ENCODE results near the gene SLC12A5. TPM values are rescaled to one million over a fixed set of nuclear protein-coding genes. Genes with fewer than 3 reads are reported as not detected.
A peak's percentile ranks its signal among the peaks of the same experiment; 100 is the strongest.
"Not testable (repeated sequence)": the region's sequence is repeated elsewhere in the genome, so short reads cannot be mapped to it uniquely, and the experiment has no call there.

The SLC12A5 gene
- polyA plus RNA-seq (ENCODE audit: insufficient read length in 12 of 12): 1 to 10 TPM in 5 of 12 donors, under 1 TPM in 5, not detected in 2; 0.67 to 3.3 (median 1.1) TPM
- long read RNA-seq, donor 1, partial matches to known transcripts: 0 of 2 reads
- long read RNA-seq, donor 1, other reads (novel, unspliced or antisense): 0 of 2 reads
- long read RNA-seq, donor 2: 0 reads
- long read RNA-seq, donor 3: 0 reads
- long read RNA-seq, donor 4: 0 reads
- long read RNA-seq, donor 5: 0 reads
- long read RNA-seq, donor 6, partial matches to known transcripts: 0 of 1 reads
- long read RNA-seq, donor 6, other reads (novel, unspliced or antisense): 0 of 1 reads
- long read RNA-seq, donor 7: 0 reads
- long read RNA-seq, donor 8: 0 reads
- long read RNA-seq, donor 9: 0 reads
- long read RNA-seq, donor 10: 0 reads
- long read RNA-seq, donor 11: 0 reads

DNA sequence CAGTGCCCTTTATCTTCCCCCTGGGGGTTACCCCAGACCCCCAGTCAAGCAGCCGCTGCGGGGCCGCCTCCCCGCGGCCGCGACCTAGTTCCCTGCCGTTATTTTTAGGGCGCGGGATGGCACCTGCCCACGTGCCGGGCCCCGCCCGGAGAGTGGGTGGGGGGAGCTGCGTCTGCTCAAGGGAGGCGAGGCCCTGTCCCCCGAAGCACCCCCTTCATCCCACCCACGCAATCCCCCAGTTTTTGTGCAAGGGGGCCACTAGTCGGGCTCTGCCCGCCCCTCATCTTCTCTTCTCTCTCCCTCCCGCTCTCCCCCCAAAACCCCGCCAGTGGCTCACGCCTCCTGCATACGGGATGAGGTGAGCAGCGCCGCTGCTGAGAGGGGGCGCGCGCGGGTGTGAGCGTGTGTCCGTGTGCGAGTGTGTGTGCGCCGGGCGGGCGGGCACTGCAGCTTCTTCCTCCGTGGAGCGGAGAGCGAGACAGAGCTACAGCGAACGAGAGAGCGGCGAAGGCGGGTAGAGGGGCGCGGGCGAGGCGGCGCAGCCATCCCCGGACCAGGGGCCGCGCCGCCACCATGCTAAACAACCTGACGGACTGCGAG, at the start of gene SLC12A5:
Gene SLC12A5, plus strand, starts transcription at position 444 of the 600 bp plus-strand sequence. Its CDS starts 130 bp downstream, at position 574.
- DNase-seq: no peak

DNA sequence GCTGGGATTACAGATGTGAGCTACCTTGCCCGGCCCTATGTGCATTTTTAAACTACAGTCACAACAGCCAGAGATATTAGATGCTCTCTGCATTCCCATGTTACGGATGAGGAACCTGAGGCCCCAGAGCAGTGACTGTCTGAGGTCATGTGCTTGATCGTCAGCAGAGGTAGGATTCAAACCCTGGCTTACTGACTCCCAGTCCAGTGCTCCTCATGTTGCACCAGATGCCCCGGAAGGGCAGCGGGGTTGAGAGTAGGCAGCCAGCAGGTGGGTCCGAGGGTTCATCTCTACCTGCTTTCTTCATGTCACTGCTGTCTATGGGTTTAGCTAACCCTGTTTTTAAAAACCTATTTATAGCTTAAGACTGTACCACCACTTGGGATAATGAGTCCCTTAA, 47.8 kb upstream of the SLC12A5 start:
- DNase-seq: no peak

DNA sequence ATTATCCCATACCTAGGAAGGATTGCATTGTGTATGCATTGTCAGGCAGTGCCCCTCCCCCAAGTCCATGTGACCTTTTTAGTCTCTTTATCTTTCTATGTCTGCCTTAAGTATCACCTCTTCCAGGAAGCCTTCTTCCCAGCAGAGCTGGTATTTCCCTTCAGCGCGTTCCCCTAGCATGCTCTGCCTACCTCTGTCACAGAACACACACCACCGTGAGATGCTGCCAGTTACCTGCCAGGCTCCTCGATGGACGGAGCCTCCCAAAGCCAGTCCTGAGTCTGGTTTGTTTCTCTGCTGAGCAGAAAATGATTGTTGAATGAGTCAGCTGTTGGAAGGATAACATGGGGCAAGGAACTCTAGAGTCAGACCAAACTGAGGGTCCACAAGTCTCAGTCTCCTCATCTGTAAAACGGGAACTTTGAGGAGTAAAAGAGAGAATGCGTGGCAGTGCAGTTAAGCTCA, 45.7 kb upstream of the SLC12A5 start:
- no peak for DNase-seq

DNA sequence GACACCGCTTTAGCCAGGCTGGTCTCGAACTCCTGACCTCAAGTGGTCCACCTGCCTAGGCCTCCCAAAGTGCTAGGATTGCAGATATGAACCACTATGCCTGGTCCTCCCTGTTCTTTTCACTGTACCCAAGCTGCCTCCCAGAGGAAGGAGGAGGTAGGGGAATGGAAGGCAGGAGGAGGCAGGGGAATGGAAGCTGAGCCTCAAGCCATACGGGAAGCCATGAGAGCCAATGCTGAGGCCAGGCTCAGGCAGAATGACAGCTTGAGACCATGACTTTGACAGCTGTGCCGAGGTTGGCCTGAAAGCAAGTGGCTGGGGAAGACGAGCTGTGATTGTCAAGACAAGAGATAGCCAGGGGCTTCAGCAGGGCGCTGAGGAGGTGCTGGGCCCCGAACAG, 43.4 kb upstream of the SLC12A5 start:
- no peak for DNase-seq

DNA sequence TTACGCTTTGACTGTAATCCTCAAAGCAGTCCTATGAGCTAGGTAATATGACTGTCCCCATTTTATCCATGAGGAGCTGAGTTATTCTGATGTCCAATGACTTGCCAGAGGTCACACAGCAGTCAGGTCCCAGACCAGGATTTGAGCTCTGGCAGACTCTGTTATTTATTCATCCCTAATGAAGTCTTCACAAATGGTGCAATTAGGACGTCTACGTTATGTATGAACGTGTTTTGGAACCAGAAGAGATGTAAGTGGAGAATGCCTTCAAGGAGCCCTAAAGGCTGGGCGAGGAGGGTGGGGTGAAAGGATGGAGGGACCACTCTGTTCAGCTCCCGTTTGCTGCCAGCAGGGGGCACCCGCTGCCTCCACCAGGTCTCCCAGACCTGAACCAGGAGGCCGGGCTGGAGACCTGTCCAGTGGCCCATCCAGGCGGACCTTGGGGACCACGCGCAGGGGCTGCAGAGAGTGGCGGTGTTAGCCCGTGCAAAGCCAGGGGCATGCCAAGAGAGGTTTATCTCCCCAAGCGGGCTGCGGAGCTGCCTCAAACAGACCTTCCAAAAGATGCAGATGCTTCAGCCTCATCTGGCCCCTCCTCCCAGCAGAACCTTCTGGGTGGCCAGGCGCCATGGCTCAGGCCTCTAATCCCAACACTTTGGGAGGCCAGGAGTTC, 41.8 kb upstream of the SLC12A5 start:
- peak; percentile 44 for DNase-seq

DNA sequence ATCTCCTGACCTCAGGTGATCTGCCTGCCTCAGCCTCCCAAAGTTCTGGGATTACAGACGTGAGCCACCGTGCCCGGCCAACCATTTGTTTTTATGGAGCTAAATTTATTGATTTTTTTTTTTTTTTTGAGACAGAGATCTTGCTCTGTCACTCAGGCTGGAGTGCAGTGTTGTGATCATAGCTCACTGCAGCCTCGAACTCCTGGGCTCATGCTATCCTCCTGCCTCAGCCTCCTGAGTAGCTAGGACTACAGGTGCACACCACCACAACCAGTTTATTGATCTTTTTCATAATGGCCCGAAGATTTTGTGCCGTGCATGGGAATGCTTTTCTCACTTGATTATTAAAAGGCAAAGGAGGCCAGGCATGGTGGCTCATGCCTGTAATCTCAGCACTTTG, 40.2 kb upstream of the SLC12A5 start:
- not testable (repeated sequence) for DNase-seq

DNA sequence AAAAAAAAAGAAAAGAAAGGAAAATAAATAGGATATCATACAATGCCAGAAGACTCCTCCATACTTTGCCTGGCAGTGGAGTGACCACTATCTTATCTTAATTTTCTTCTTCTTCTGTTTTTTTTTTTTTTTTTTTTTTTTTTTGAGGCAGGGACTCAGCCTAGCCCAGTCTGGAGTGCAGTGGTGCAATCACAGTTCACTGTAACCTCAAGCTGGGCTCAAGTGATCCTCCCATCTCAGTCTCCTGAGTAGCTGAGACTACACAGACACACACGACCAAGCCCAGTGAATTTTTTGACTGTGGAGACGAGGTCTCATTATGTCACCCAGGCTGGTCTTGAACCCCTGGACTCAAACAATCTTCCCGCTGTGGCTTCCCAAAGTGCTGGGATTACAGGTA, 37.4 kb upstream of the SLC12A5 start:
- DNase-seq: no peak

DNA sequence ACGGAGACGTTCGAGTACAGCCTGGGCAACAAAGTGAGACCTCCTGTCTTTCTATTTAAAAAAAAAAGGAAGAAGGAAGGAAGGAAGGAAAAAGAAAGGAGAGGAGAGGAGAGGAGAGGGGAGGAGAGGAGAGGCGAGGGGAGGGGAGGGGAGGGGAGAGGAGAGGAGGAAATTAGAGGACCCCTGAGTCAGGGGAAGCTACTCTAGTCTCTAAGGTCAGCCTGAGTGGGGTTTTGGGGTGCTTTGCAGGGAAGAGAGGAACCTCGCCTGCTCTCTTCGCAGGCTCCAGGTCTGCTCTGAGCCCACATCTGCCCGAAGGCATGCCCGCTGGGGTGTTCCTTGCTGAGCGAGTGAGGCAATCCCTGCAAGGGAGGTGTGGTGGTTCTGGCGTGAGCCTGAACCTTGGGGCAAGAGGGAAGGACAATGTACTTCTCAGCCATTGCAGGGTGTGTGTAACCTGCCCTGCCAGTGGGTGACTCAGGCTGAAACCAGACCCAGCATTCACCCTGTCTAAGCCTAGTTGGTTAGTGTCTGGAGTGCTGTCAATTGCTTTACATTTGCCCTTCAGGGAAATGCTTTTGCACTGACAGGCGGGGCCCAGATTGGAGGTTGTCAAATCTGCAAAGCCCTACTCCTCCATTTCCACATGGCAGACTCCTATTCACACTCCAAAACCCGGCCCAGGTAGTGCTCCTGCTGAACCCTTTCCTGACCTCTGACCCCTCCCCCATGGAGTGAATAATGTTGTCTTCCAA, 35.6 kb upstream of the SLC12A5 start:
- DNase-seq: no peak

DNA sequence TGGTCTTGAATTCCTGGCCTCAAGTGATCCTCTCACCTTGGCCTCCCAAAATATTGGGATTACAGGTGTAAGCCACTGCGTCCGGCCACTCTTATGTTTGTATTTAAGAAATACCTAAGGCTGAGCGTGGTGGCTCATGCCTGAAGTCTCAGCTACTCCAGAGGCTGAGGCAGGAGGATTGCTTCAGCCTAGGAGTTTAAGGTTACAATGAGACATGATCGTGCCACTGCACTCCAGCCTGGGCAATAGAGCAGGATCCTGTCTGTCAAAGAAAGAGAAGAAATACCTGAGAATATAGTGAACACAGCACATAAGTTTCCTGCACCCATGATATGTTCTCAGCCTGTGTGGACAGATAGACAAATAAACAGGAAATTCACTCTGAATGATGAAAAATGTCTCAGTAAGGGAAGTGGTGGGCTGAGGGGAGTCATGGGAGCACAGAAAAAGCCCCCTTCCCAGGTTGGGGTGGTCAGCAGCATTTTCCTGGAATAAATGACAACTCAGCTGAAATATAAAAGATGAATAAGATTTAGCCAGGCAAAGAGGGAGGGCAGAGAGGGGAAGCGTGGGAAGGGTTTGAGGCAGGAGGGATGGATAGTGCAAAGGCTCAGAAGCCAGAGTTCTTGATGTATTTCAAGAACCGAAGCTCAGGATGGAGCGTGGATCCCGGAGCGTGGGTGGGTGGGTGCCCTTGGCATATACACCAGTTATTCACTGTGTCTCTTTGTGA, 34.1 kb upstream of the SLC12A5 start:
- DNase-seq: no peak

DNA sequence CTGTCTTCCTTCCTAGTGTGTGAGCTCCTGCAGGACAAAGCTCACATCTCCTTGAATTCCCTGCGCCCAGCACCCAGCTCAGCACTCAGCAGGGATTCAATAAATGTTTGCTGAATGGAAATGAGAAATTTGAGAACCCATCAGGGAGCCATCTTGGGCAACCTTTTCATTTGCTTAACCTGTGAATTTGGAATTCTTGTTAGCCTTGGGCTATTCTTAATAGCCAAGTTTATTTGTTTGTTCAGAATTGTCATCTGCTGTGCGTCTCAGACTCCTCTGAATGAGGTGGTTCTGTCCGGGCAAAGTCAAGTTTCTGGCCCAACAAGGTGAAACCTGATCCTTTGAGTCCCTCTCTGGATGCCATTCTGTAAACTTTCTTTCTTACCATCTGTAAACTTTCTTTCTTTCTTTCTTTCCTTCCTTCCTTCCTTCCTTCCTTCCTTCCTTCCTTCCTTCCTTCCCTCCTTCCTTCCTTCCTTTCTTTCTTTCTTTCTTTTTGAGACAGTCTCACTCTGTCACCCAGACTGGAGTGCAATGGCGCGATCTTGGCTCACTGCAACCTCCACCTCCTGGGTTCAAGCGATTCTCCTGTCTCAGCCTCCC, 33.4 kb upstream of the SLC12A5 start:
- DNase-seq: not testable (repeated sequence)

DNA sequence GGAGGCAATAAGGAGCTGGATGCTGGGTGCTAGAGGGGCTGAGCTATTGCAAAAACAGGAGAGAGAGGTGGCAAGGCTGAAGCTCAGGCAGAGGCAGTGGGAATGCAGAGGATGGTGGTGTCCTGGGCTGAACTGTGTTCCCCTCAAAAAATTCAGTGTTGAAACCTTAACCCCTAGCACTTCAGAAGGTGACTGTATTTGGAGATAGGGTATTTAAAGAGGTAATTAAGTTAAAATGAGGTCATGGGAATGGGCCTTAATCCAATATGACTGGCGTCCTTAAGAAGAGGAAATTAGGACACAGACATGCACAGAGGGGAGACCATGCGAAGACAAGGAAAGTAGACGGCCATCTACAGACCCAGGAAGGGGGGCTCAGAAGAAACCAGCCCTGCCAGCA, 31.8 kb upstream of the SLC12A5 start:
- DNase-seq: no peak

DNA sequence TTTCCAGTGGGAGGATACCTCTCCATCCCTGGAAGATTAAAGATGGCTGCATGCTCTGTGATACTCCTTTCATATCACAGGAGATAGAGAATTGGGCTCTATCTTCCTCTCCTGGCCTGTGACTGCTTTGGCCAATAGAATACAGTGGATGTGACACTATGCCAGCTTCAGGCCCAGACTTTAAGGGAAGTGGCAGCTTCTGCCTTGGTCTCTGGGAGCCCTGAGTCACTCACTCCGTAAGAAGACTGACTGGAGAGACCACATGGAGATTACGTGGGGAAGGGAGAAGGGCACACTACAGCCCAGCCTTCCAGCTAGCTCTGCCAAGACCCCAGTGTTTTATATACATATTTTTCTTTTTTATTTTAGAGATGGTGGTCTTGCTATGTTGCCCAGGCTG, 30.7 kb upstream of the SLC12A5 start:
- DNase-seq: no peak

DNA sequence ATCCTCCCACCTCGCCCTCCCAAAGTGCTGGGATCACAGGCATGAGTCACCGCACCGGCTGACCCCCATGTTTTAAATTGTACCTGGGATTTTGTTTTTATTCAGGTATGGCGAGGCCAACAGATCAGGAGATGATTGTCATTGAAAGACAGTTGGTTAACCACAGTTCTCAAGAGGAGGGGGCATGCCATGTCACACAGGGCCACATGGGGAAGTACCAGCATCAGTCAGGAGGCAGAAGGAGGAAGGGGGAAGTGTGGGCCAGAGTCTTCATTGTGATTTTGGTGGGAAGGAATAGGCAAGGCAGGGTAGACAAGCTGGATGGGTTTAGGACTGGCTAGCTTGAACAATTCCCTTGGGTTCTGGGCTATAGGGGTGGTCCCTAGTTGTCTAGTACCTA, 30.3 kb upstream of the SLC12A5 start:
- no peak for DNase-seq

DNA sequence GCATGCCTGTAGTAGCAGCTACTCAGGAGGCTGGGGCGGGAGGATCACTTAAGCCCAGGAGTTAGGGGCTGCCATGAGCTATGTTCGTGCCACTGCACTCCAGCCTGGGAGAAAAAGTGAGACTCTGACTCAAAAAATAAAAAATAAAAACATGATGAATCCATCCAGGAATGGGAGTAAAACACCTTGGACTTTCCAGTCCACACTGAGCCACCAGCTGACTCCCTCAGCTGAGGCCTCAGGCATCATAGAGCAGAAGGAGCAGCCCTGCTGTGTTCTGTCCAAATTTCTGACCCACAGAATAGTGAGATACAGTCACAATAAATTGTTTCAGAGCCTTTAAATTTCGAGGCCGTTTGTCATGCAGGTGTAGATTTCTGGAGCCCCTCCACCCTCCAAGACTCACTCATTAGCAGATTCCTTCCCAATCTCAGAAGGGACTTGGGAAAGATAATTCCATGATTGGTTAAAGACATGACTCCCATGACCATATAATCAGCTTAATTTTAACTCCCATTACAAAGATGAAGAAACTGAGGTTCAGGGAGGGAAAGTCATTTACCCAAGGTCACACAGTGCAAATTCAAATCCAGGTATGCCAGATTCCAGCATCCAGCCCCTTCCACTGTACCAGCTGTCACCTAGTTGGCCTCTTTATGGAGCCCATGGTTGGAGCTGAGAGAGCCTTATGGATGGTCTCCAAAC, 29.3 kb upstream of the SLC12A5 start:
- no peak for DNase-seq

DNA sequence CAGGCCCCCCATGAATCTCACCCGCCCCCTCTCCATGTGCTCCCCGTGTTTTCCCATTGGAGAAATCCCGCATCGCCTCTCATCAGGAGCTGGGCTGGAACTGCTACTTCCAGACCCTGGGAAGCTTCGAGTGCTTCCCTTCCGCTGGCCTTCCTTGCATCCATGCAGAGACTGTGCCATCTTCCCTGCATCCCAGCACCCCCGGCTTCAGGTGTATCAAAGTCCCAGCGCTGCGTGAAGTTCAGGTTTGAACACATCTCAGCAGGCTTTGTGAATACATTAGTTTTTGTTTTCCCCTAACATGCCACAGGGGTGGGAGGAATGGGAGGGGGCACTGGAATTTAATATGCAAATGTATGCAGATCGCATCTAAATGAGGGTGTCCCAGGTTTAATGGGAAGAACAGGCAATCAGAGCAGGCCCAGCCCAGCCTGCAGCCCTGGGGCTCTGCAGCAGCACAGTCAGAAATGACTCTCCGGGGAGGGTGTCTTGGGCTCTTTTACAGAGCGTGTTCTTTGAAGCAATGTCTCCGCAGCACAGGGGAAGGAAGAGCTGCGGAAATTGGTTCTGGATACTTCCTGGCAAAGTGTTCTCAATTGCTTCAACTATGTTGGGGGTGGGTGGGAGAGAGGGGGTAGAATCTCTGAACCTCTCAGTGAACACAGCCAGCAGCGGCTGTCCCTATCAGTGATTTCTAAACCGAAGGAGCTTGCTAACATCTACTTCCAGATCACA, 28.6 kb upstream of the SLC12A5 start:
- no peak for DNase-seq

DNA sequence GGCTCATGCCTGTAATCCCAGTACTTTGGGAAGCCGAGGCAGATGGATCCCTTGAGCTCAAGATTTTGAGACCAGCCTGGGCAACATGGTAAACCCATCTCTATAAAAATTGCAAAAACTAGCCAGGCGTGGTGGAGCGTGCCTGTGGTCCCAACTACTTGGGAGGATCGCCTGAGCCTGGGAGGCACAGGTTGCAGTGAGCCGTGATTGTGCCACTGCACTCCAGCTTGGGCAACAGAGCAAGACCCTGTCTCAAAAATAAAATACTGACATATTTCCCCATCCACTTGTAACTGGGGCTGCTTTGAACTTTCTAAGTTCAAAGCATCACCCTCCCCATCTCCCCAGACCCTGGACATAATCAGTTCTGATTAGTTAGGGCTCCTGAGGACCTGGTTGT, 27.5 kb upstream of the SLC12A5 start:
- no peak for DNase-seq

DNA sequence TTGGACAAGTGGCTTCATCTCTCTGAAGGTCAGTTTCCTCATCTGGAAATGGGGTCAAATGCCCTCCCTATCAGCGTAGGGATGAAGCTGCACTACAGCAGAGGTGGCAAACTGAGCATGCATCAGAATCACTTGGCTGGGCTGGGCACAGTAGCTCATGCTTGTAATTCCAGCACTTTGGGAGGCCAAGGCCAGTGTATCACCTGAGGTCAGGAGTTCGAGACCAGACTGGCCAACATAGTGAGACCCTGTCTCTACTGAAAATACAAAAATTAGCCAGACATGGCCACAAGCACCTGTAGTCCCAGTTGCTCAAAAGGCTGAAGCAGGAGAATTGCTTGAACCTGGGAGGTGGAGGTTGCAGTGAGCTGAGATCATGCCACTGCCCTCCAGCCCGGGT, 27.0 kb upstream of the SLC12A5 start:
- no peak for DNase-seq

DNA sequence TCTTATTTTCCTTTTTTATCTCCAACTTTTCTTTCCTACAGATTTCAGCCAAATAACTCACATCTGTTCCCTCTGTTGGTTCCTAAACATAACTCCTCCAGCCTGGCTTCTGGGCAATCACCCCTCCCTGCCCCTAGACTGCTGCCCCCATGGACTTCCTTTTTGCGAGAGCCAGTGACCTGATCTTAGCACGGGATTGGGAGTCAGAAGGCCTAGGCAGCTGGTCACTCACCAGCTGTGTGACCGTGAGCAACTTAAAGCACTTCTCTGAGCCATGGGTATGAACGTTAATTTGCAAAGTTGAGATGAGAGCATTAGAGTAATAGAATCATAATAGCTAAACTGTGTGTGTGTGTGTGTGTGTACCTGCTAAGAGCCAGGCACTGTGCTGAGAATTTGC, 24.8 kb upstream of the SLC12A5 start:
- no peak for DNase-seq

DNA sequence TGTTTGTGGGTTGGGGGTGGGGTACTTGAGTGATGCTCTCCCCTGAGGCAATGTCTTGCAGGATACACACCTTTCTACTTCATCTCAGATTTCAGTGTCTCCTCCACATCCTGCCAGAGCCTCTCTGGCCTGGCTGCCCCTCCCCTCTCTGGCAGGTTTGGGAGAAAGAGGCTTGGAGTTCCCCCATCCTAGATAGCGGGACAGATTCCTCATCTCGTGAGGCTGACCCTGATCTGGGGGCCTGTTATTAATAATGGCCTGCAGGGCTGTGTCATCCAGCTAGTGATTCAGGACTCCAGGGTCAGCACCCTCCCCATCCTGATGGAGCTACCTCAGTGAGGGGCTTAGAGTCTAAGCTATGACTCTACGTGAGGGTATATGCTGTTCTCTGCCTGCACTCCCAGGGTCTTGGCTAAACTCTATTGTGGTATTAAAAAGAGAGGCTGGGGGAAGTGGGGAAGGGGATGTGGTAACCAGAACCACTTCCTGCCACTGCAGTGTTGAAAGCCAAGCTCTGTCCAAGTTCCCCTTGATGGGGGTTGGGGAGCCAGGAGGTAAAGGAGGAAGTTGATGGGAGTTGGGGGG, 24.0 kb upstream of the SLC12A5 start:
- DNase-seq: peak; percentile 26

Measured in muscle of arm (tissue), 14 donors.